ENCODE measurements around the gene JPH4. TPM values are rescaled to one million over a fixed set of nuclear protein-coding genes. Genes with fewer than 3 reads are reported as not detected.

JPH4 gene
- total and polyA plus RNA-seq, 7 experiments from 2014 or later: 0.13 to 1.2 (median 0.16) TPM; not detected in 4

- intact Hi-C loops (cut with micrococcal nuclease): no loop called here
- H3K9me3 Mint-ChIP-seq: no peaks in the 10 kb centered on the region
- H3K27me3 Mint-ChIP-seq: no peaks in the 10 kb centered on the region
- POLR2A ChIA-PET: no interaction called here
- H3K4me3 Mint-ChIP-seq: no peak overlapping the region
- Histone ChIP-seq H3K27ac (ENCODE audit: low read depth, low read length) (no peak overlapping the region), H3K4me3 (ENCODE audit: low read length) (no peak overlapping the region), H3K36me3 (ENCODE audit: control insufficient read depth in 2 of 3, insufficient read depth in 3 of 3, low read length in 3 of 3) (no peaks in the 10 kb centered on the region), H3K4me1 (ENCODE audit: control insufficient read depth in 2 of 2, insufficient read depth in 2 of 2, low read length in 2 of 2) (no peaks in the 10 kb centered on the region), H3K9me3 (ENCODE audit: control insufficient read depth in 2 of 3, low read length in 3 of 3) (no peaks in the 10 kb centered on the region), H3K27me3 (ENCODE audit: control insufficient read depth in 2 of 2, insufficient read depth in 2 of 2, low read length in 2 of 2) (peaks cover under 1 to 3% of the 10 kb centered on the region in 2 donors)
- H3K4me1 Mint-ChIP-seq: peaks cover 0 to 4% (median 0%) of the 10 kb centered on the region in 7 donors
- no peak overlapping the region for H3K27ac Mint-ChIP-seq
- ATAC-seq (no peak), DNase-seq (no peak)
- CTCF ChIA-PET: no interaction called here
- H3K36me3 Mint-ChIP-seq: no peaks in the 10 kb centered on the region
Observed at GRCh38 chr14:23544511-23545447, 33.8 kb downstream of the JPH4 start.

GRCh38 chr14:23543403-23543802 lies 35.2 kb downstream of the JPH4 start:
- Mint-ChIP-seq H3K27me3 (no peaks in the 10 kb centered on the region), H3K9me3 (no peaks in the 10 kb centered on the region), H3K36me3 (no peaks in the 10 kb centered on the region), H3K27ac (no peak overlapping the region), H3K4me1 (peaks cover 0 to 10% (median 0%) of the 10 kb centered on the region in 7 donors), H3K4me3 (no peak overlapping the region)
- ATAC-seq (no peak), DNase-seq (no peak)
- intact Hi-C loops (cut with micrococcal nuclease): no loop called here
- no peak overlapping the region for H3K4me3 ChIP-seq (ENCODE audit: low read length)
- H3K9me3 ChIP-seq (ENCODE audit: control insufficient read depth in 2 of 3, low read length in 3 of 3): no peaks in the 10 kb centered on the region
- POLR2A ChIA-PET: no interaction called here
- H3K27me3 ChIP-seq (ENCODE audit: control insufficient read depth in 2 of 2, insufficient read depth in 2 of 2, low read length in 2 of 2): no peaks in the 10 kb centered on the region
- H3K4me1 ChIP-seq (ENCODE audit: control insufficient read depth in 2 of 2, insufficient read depth in 2 of 2, low read length in 2 of 2): no peaks in the 10 kb centered on the region
- no peak overlapping the region for H3K27ac ChIP-seq (ENCODE audit: low read depth, low read length)
- H3K36me3 ChIP-seq (ENCODE audit: control insufficient read depth in 2 of 3, insufficient read depth in 3 of 3, low read length in 3 of 3): no peaks in the 10 kb centered on the region
- CTCF ChIA-PET: interaction anchor here (1.1 to 6.3 kb wide), 2 partner anchors 13 to 66 kb away, joined by 5 to 43 read pairs; no protein-coding TSS in a partner anchor

- no peaks in the 10 kb centered on the region for H3K4me1 ChIP-seq (ENCODE audit: control insufficient read depth in 2 of 2, insufficient read depth in 2 of 2, low read length in 2 of 2)
- Mint-ChIP-seq H3K4me3 (no peak overlapping the region), H3K4me1 (peaks cover 0 to 10% (median 0%) of the 10 kb centered on the region in 7 donors), H3K9me3 (no peaks in the 10 kb centered on the region), H3K36me3 (no peaks in the 10 kb centered on the region), H3K27me3 (no peaks in the 10 kb centered on the region), H3K27ac (peak overlapping the region in 1 of 9 donors; percentile 21)
- no peak overlapping the region for H3K4me3 ChIP-seq (ENCODE audit: low read length)
- DNase-seq (no peak), ATAC-seq (no peak)
- no peaks in the 10 kb centered on the region for H3K36me3 ChIP-seq (ENCODE audit: control insufficient read depth in 2 of 3, insufficient read depth in 3 of 3, low read length in 3 of 3)
- ChIA-PET CTCF (interaction anchor here (1.1 to 6.3 kb wide), 3 partner anchors 10 to 65 kb away, joined by 3 to 43 read pairs (median 5); partner anchors contain the start of gene ZFHX2), POLR2A (interaction anchor here (1.2 kb wide), 1 partner anchor 67 kb away, joined by 3 read pairs; no protein-coding TSS in a partner anchor)
- intact Hi-C loops (cut with micrococcal nuclease): no loop called here
- H3K27me3 ChIP-seq (ENCODE audit: control insufficient read depth in 2 of 2, insufficient read depth in 2 of 2, low read length in 2 of 2): no peaks in the 10 kb centered on the region
- H3K27ac ChIP-seq (ENCODE audit: low read depth, low read length): no peak overlapping the region
- no peaks in the 10 kb centered on the region for H3K9me3 ChIP-seq (ENCODE audit: control insufficient read depth in 2 of 3, low read length in 3 of 3)
Observed at GRCh38 chr14:23542261-23542660, 36.3 kb downstream of the JPH4 start.

- H3K4me3 ChIP-seq (ENCODE audit: low read length): no peak overlapping the region
- ChIA-PET POLR2A (interaction anchor here (0.6 kb wide), 1 partner anchor 224 kb away, joined by 3 read pairs; no protein-coding TSS in a partner anchor), CTCF (interaction anchor here (0.6 to 6.3 kb wide), 4 partner anchors 20 to 273 kb away, joined by 4 to 43 read pairs (median 17); no protein-coding TSS in a partner anchor)
- Mint-ChIP-seq H3K4me3 (no peak overlapping the region), H3K27me3 (no peaks in the 10 kb centered on the region), H3K9me3 (no peaks in the 10 kb centered on the region), H3K27ac (no peak overlapping the region), H3K4me1 (peaks cover 0 to 10% (median 0%) of the 10 kb centered on the region in 7 donors), H3K36me3 (no peaks in the 10 kb centered on the region)
- intact Hi-C loops (cut with micrococcal nuclease): no loop called here
- no peaks in the 10 kb centered on the region for H3K36me3 ChIP-seq (ENCODE audit: control insufficient read depth in 2 of 3, insufficient read depth in 3 of 3, low read length in 3 of 3)
- H3K27ac ChIP-seq (ENCODE audit: low read depth, low read length): no peak overlapping the region
- DNase-seq (no peak), ATAC-seq (no peak)
- no peaks in the 10 kb centered on the region for H3K27me3 ChIP-seq (ENCODE audit: control insufficient read depth in 2 of 2, insufficient read depth in 2 of 2, low read length in 2 of 2)
- no peaks in the 10 kb centered on the region for H3K4me1 ChIP-seq (ENCODE audit: control insufficient read depth in 2 of 2, insufficient read depth in 2 of 2, low read length in 2 of 2)
- no peaks in the 10 kb centered on the region for H3K9me3 ChIP-seq (ENCODE audit: control insufficient read depth in 2 of 3, low read length in 3 of 3)
Observed at GRCh38 chr14:23540141-23540469, 38.5 kb downstream of the JPH4 start.

- intact Hi-C loops (cut with micrococcal nuclease): loop anchor here (1.0 kb wide), 4 partner anchors 12 to 61 kb away; partner anchors contain the start of gene ZFHX2 (in 1 of the 2)
- POLR2A ChIA-PET: interaction anchor here (0.6 to 1.0 kb wide), 2 partner anchors 49 to 224 kb away, joined by 3 read pairs; no protein-coding TSS in a partner anchor
Observed at GRCh38 chr14:23539248-23540140, 39.1 kb downstream of the JPH4 start.

GRCh38 chr14:23538785-23539184 lies 39.8 kb downstream of the JPH4 start:
- peaks cover 0 to 6% (median 0%) of the 10 kb centered on the region in 7 donors for H3K4me1 Mint-ChIP-seq
- peak overlapping the region in 1 of 9 donors; percentile 16 for H3K27ac Mint-ChIP-seq
- intact Hi-C loops (cut with micrococcal nuclease): loop anchor here (1.0 kb wide), 4 partner anchors 13 to 60 kb away; partner anchors contain the start of gene ZFHX2 (in 1 of the 2)
- no peaks in the 10 kb centered on the region for H3K27me3 Mint-ChIP-seq
- Histone ChIP-seq H3K9me3 (ENCODE audit: control insufficient read depth in 2 of 3, low read length in 3 of 3) (no peaks in the 10 kb centered on the region), H3K36me3 (ENCODE audit: control insufficient read depth in 2 of 3, insufficient read depth in 3 of 3, low read length in 3 of 3) (no peaks in the 10 kb centered on the region), H3K4me1 (ENCODE audit: control insufficient read depth in 2 of 2, insufficient read depth in 2 of 2, low read length in 2 of 2) (no peaks in the 10 kb centered on the region), H3K27ac (ENCODE audit: low read depth, low read length) (no peak overlapping the region), H3K4me3 (ENCODE audit: low read length) (no peak overlapping the region), H3K27me3 (ENCODE audit: control insufficient read depth in 2 of 2, insufficient read depth in 2 of 2, low read length in 2 of 2) (no peaks in the 10 kb centered on the region)
- ATAC-seq (no peak), DNase-seq (no peak)
- H3K9me3 Mint-ChIP-seq: no peaks in the 10 kb centered on the region
- ChIA-PET CTCF (interaction anchor here (3.9 to 6.3 kb wide), 2 partner anchors 21 to 61 kb away, joined by 25 to 43 read pairs; no protein-coding TSS in a partner anchor), POLR2A (interaction anchor here (1.0 kb wide), 1 partner anchor 50 kb away, joined by 3 read pairs; no protein-coding TSS in a partner anchor)
- H3K36me3 Mint-ChIP-seq: no peaks in the 10 kb centered on the region
- H3K4me3 Mint-ChIP-seq: no peak overlapping the region

More at GRCh38 chr14:23539248-23540140, 39.1 kb downstream of the JPH4 start:
- H3K36me3 ChIP-seq (ENCODE audit: control insufficient read depth in 2 of 3, insufficient read depth in 3 of 3, low read length in 3 of 3): no peaks in the 10 kb centered on the region
- Mint-ChIP-seq H3K9me3 (no peaks in the 10 kb centered on the region), H3K27ac (peak overlapping the region in 1 of 9 donors; percentile 83), H3K4me3 (no peak overlapping the region), H3K36me3 (no peaks in the 10 kb centered on the region), H3K27me3 (no peaks in the 10 kb centered on the region), H3K4me1 (peaks cover 0 to 6% (median 0%) of the 10 kb centered on the region in 7 donors)
- H3K4me3 ChIP-seq (ENCODE audit: low read length): no peak overlapping the region
- H3K4me1 ChIP-seq (ENCODE audit: control insufficient read depth in 2 of 2, insufficient read depth in 2 of 2, low read length in 2 of 2): no peaks in the 10 kb centered on the region
- no peaks in the 10 kb centered on the region for H3K27me3 ChIP-seq (ENCODE audit: control insufficient read depth in 2 of 2, insufficient read depth in 2 of 2, low read length in 2 of 2)
- ATAC-seq (peak; percentile 85), DNase-seq (peak in 6 of 9 donors; percentile 20 to 53 (median 34))
- no peaks in the 10 kb centered on the region for H3K9me3 ChIP-seq (ENCODE audit: control insufficient read depth in 2 of 3, low read length in 3 of 3)
- CTCF ChIA-PET: interaction anchor here (0.6 to 6.3 kb wide), 4 partner anchors 20 to 272 kb away, joined by 4 to 43 read pairs (median 17); no protein-coding TSS in a partner anchor
- H3K27ac ChIP-seq (ENCODE audit: low read depth, low read length): no peak overlapping the region
